Activated naive CD4-positive, alpha-beta T cell treated with anti-CD3 and anti-CD28 coated beads for 36 hours (primary cell): ENCODE data around the gene APOA1. TPM values are rescaled to one million over a fixed set of nuclear protein-coding genes. Genes with fewer than 3 reads are reported as not detected.
"Not testable (repeated sequence)": the region's sequence is repeated elsewhere in the genome, so short reads cannot be mapped to it uniquely, and the experiment has no call there.

Source experiments
- CTCF ChIA-PET: fragments of 350-600 bp; sonication (Branson Sonifier 250); formaldehyde crosslinking; loops from one replicate; lab custom pipeline; 2021; ENCODE audit warnings: antibody characterized with exemption; lab: Charles Lee
- DNase-seq: peaks from one replicate; pipeline ENCODE4 v3.0.0-alpha.2; 2020
- H3K27ac Mint-ChIP-seq: one replicate; pipeline ENCODE4 v1.8.0; 2021; ENCODE audit warnings: mild to moderate bottlenecking, mixed read lengths
- H3K27me3 Mint-ChIP-seq: one replicate; pipeline ENCODE4 v1.8.0; 2021; ENCODE audit warnings: low read depth, mixed read lengths
- H3K36me3 Mint-ChIP-seq: one replicate; pipeline ENCODE4 v1.8.0; 2021; ENCODE audit warnings: low read depth, mixed read lengths
- H3K4me1 Mint-ChIP-seq: one replicate; pipeline ENCODE4 v1.8.0; 2021; ENCODE audit warnings: low read depth, mixed read lengths
- H3K4me3 Mint-ChIP-seq: one replicate; pipeline ENCODE4 v1.8.0; 2021; ENCODE audit warnings: mild to moderate bottlenecking, moderate library complexity, mixed read lengths
- H3K9me3 Mint-ChIP-seq: one replicate; pipeline ENCODE4 v1.8.0; 2021; ENCODE audit warnings: mixed read lengths
- intact Hi-C: fragments of 100-400 bp; cut with micrococcal nuclease; formaldehyde crosslinking; loops from one replicate; pipeline ENCODE4 v1.15.1; 2023
- total RNA-seq, 2 experiments: library from RNA; stranded (reverse); gene quantifications; one replicate each; pipeline ENCODE4 v1.2.3, GENCODE V29; 2021

The APOA1 gene
- total RNA-seq, 2 experiments from 2014 or later: not detected

GRCh38 chr11:116821050-116821918 lies 16.1 kb downstream of the APOA1 start:
- Mint-ChIP-seq H3K27me3 (no peaks in the 10 kb centered on the region), H3K4me1 (no peaks in the 10 kb centered on the region)
- CTCF ChIA-PET: interaction anchor here (1.0 to 1.8 kb wide), 2 partner anchors 28 to 30 kb away, joined by 3 to 4 read pairs; partner anchors contain the start of gene APOA5

GRCh38 chr11:116819049-116819448 lies 18.4 kb downstream of the APOA1 start:
- DNase-seq: no peak
- H3K9me3 Mint-ChIP-seq: no peaks in the 10 kb centered on the region
- H3K4me1 Mint-ChIP-seq: no peaks in the 10 kb centered on the region
- no peaks in the 10 kb centered on the region for H3K27me3 Mint-ChIP-seq
- CTCF ChIA-PET: no interaction called here
- H3K36me3 Mint-ChIP-seq: no peaks in the 10 kb centered on the region
- no peak overlapping the region for H3K27ac Mint-ChIP-seq
- no peak overlapping the region for H3K4me3 Mint-ChIP-seq
- intact Hi-C loops: no loop called here

More at GRCh38 chr11:116821050-116821918, 16.1 kb downstream of the APOA1 start:
- H3K9me3 Mint-ChIP-seq: no peaks in the 10 kb centered on the region
- intact Hi-C loops: no loop called here
- H3K36me3 Mint-ChIP-seq: no peaks in the 10 kb centered on the region
- H3K4me3 Mint-ChIP-seq: no peak overlapping the region
- no peak for DNase-seq
- no peak overlapping the region for H3K27ac Mint-ChIP-seq

- H3K9me3 Mint-ChIP-seq: no peaks in the 10 kb centered on the region
- no peak overlapping the region for H3K27ac Mint-ChIP-seq
- no peaks in the 10 kb centered on the region for H3K4me1 Mint-ChIP-seq
- intact Hi-C loops: no loop called here
- H3K36me3 Mint-ChIP-seq: no peaks in the 10 kb centered on the region
- H3K4me3 Mint-ChIP-seq: no peak overlapping the region
- no peak for DNase-seq
- no peaks in the 10 kb centered on the region for H3K27me3 Mint-ChIP-seq
- CTCF ChIA-PET: no interaction called here
These were observed 22.9 kb downstream of the APOA1 start for GRCh38 chr11:116814502-116814901.

GRCh38 chr11:116813781-116814471 lies 23.5 kb downstream of the APOA1 start:
- H3K27me3 Mint-ChIP-seq: no peaks in the 10 kb centered on the region
- DNase-seq: no peak
- no peak overlapping the region for H3K27ac Mint-ChIP-seq
- CTCF ChIA-PET: interaction anchor here (1.2 to 2.0 kb wide), 3 partner anchors 9 to 22 kb away, joined by 3 to 8 read pairs (median 4); partner anchors contain the start of genes APOA4 and APOA5
- no peak overlapping the region for H3K4me3 Mint-ChIP-seq
- no peaks in the 10 kb centered on the region for H3K36me3 Mint-ChIP-seq
- intact Hi-C loops: no loop called here
- H3K9me3 Mint-ChIP-seq: no peaks in the 10 kb centered on the region
- no peaks in the 10 kb centered on the region for H3K4me1 Mint-ChIP-seq

GRCh38 chr11:116813170-116813569 lies 24.3 kb downstream of the APOA1 start:
- H3K36me3 Mint-ChIP-seq: no peaks in the 10 kb centered on the region
- H3K4me1 Mint-ChIP-seq: no peaks in the 10 kb centered on the region
- no peak overlapping the region for H3K4me3 Mint-ChIP-seq
- CTCF ChIA-PET: interaction anchor here (0.9 to 2.0 kb wide), 8 partner anchors 10 to 70 kb away, joined by 3 to 8 read pairs (median 3); partner anchors contain the start of genes APOA4, APOA5, APOC3 and ZPR1
- no peaks in the 10 kb centered on the region for H3K9me3 Mint-ChIP-seq
- no peak overlapping the region for H3K27ac Mint-ChIP-seq
- intact Hi-C loops: no loop called here
- no peaks in the 10 kb centered on the region for H3K27me3 Mint-ChIP-seq
- DNase-seq: no peak

GRCh38 chr11:116812109-116812508 lies 25.3 kb downstream of the APOA1 start:
- DNase-seq: no peak
- H3K27ac Mint-ChIP-seq: no peak overlapping the region
- H3K4me1 Mint-ChIP-seq: no peaks in the 10 kb centered on the region
- no peaks in the 10 kb centered on the region for H3K27me3 Mint-ChIP-seq
- no peak overlapping the region for H3K4me3 Mint-ChIP-seq
- H3K9me3 Mint-ChIP-seq: no peaks in the 10 kb centered on the region
- intact Hi-C loops: no loop called here
- CTCF ChIA-PET: interaction anchor here (0.9 to 2.0 kb wide), 3 partner anchors 19 to 26 kb away, joined by 3 to 8 read pairs (median 4); no protein-coding TSS in a partner anchor
- H3K36me3 Mint-ChIP-seq: no peaks in the 10 kb centered on the region

- H3K4me1 Mint-ChIP-seq: no peaks in the 10 kb centered on the region
- intact Hi-C loops: no loop called here
- CTCF ChIA-PET: interaction anchor here (1.4 to 1.5 kb wide), 2 partner anchors 18 to 24 kb away, joined by 4 read pairs; no protein-coding TSS in a partner anchor
These were observed 26.2 kb downstream of the APOA1 start for GRCh38 chr11:116811194-116811593.

GRCh38 chr11:116808262-116809175 lies 28.9 kb downstream of the APOA1 start:
- intact Hi-C loops: no loop called here
- no peaks in the 10 kb centered on the region for H3K4me1 Mint-ChIP-seq
- H3K27me3 Mint-ChIP-seq: no peaks in the 10 kb centered on the region
- no peak overlapping the region for H3K4me3 Mint-ChIP-seq
- no peak for DNase-seq
- H3K27ac Mint-ChIP-seq: no peak overlapping the region
- CTCF ChIA-PET: interaction anchor here (2.6 kb wide), 1 partner anchor 17 kb away, joined by 11 read pairs; the partner anchor contains the start of gene APOA5
- H3K36me3 Mint-ChIP-seq: no peaks in the 10 kb centered on the region
- no peaks in the 10 kb centered on the region for H3K9me3 Mint-ChIP-seq

More at GRCh38 chr11:116811194-116811593, 26.2 kb downstream of the APOA1 start:
- H3K9me3 Mint-ChIP-seq: no peaks in the 10 kb centered on the region
- H3K27me3 Mint-ChIP-seq: no peaks in the 10 kb centered on the region
- DNase-seq: no peak
- no peaks in the 10 kb centered on the region for H3K36me3 Mint-ChIP-seq
- no peak overlapping the region for H3K4me3 Mint-ChIP-seq
- no peak overlapping the region for H3K27ac Mint-ChIP-seq

GRCh38 chr11:116807601-116808261 lies 29.7 kb downstream of the APOA1 start:
- intact Hi-C loops: no loop called here
- DNase-seq: no peak
- no peaks in the 10 kb centered on the region for H3K36me3 Mint-ChIP-seq
- H3K4me1 Mint-ChIP-seq: no peaks in the 10 kb centered on the region
- H3K4me3 Mint-ChIP-seq: no peak overlapping the region
- CTCF ChIA-PET: interaction anchor here (2.6 kb wide), 1 partner anchor 17 kb away, joined by 11 read pairs; the partner anchor contains the start of gene APOA5
- no peak overlapping the region for H3K27ac Mint-ChIP-seq
- no peaks in the 10 kb centered on the region for H3K27me3 Mint-ChIP-seq
- no peaks in the 10 kb centered on the region for H3K9me3 Mint-ChIP-seq

GRCh38 chr11:116804001-116804400 lies 33.4 kb downstream of the APOA1 start:
- Mint-ChIP-seq H3K27ac (no peak overlapping the region), H3K9me3 (no peaks in the 10 kb centered on the region), H3K4me1 (no peaks in the 10 kb centered on the region), H3K4me3 (no peak overlapping the region), H3K36me3 (no peaks in the 10 kb centered on the region), H3K27me3 (peaks cover 2% of the 10 kb centered on the region)
- DNase-seq: no peak
- CTCF ChIA-PET: no interaction called here
- intact Hi-C loops: no loop called here

GRCh38 chr11:116801662-116802061 lies 35.8 kb downstream of the APOA1 start:
- CTCF ChIA-PET: interaction anchor here (0.7 to 1.3 kb wide), 2 partner anchors 10 to 12 kb away, joined by 3 to 4 read pairs; partner anchors contain the start of gene APOA5
- H3K4me1 Mint-ChIP-seq, H3K9me3 Mint-ChIP-seq, intact Hi-C loops, H3K27me3 Mint-ChIP-seq, H3K27ac Mint-ChIP-seq, H3K4me3 Mint-ChIP-seq, DNase-seq, H3K36me3 Mint-ChIP-seq: not testable (repeated sequence)
